Astrocyte of the spinal cord (primary cell): ENCODE measurements around the gene TBL2.
A peak's percentile ranks its signal among the peaks of the same experiment; 100 is the strongest.

ENCODE experiments used
- DNase-seq: peaks from one replicate; pipeline ENCODE4 v3.0.0; 2011; ENCODE audit warnings: low read depth, low spot score
- H3K4me3 ChIP-seq: 2 replicates; pipeline ENCODE4 v1.5.1; 2011; ENCODE audit warnings: low read depth, mild to moderate bottlenecking, low read length, moderate library complexity
- in situ Hi-C: cut with HindIII; loops from 2 replicates; pipeline ENCODE4 v1.10.0; 2017; ENCODE audit warnings: low sequenced_read_pairs
- TF ChIP-seq, protein P1 (sequence below): IDR thresholded peaks from 2 replicates; pipeline ENCODE4 v1.5.1; 2012; ENCODE audit warnings: low read depth, mild to moderate bottlenecking, low read length, inconsistent platforms

The TBL2 gene

DNA sequence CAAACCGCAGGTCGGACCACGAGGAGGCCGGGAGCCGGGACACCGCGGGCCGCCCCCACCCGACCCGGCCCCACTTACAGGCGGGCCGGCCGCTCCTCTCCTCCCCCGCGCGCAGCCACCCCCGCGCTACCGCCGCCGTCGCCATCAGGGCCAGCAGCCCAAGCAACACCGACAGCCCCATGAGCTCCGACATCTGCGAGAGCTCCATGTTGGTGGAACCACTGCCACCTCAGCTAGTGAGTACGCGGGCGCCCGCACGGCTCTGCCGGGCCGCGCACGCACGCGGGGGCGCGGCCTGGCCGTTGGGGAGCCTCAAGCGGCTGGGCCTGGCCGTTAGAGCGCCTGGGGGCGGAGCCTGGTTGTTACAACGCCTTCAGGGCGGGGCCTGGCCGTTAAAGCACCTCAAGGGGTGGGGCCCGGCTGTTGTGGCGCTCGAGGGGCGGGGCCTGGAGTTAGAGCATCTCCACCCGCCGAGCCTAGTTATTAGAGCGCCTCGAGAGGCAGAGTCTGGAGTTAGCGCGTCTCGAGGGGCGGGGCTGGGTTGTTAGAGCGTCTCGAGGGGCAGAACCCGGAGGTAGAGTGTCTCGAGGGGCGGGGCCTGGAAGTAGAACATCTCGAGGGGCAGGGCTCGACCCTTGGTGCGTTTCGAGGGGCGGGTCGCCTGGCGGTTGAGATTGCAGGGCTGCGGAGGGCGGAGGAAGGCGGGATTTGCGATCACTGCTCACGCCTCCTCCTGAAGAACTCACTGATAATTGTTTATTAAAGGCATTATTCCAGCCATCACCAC, at the start of gene TBL2:
TBL2 (minus strand) TSS at position 238 of the 787 bp plus-strand sequence; CDS start at position 208, 30 bp downstream.
- TF ChIP-seq, protein P1, sequence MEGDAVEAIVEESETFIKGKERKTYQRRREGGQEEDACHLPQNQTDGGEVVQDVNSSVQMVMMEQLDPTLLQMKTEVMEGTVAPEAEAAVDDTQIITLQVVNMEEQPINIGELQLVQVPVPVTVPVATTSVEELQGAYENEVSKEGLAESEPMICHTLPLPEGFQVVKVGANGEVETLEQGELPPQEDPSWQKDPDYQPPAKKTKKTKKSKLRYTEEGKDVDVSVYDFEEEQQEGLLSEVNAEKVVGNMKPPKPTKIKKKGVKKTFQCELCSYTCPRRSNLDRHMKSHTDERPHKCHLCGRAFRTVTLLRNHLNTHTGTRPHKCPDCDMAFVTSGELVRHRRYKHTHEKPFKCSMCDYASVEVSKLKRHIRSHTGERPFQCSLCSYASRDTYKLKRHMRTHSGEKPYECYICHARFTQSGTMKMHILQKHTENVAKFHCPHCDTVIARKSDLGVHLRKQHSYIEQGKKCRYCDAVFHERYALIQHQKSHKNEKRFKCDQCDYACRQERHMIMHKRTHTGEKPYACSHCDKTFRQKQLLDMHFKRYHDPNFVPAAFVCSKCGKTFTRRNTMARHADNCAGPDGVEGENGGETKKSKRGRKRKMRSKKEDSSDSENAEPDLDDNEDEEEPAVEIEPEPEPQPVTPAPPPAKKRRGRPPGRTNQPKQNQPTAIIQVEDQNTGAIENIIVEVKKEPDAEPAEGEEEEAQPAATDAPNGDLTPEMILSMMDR, result peak; percentile 28
- in situ Hi-C loops, result no loop called here
- peak; percentile 99 for DNase-seq
- H3K4me3 ChIP-seq, result peak within 1 kb of the TSS; percentile 83

DNA sequence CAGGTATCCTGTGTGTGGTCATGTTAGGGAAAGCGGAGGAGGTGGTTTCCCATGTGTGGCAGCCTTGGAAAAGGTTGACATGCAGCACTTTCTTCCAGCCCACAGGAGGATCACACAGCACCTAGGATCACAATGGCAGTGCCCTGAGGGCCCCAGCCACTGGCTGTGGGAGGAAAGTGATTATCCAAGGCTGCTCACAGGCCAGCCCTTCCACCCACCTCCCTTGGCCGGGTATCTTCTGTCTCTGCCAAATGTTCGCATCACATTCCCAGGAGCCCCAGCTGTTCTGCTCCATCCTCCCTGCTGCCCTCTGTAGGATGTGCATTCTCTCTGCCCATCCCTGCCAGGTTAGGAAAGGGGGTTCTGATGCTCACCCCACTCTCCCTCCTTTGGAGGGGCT, 48.4 kb upstream of the TBL2 start:
- in situ Hi-C loops, result no loop called here
- H3K4me3 ChIP-seq, result no peak overlapping the region
- TF ChIP-seq, protein P1, result peak; percentile 10
- no peak for DNase-seq

- no peak for DNase-seq
- TF ChIP-seq, protein P1, result no peak
- in situ Hi-C loops, result no loop called here
- H3K4me3 ChIP-seq, result no peak overlapping the region
These were observed 46.9 kb upstream of the TBL2 start for GRCh38 chr7:73625276-73625675.

DNA sequence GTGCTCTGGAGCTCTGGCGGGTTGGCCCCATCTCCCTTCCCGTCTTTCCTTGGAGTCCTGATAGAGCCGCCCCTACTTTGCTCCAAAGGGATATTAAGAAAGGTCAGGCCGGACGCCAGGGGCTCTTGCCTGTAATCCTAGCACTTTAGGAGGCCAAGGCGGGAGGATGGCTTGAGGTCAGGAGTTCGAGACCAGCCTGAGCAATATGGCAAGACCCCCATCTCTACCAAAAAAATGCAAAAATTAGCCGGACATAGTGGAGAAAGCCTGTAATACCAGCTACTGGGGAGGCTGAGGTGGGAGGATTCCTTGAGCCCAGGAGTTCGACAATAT, 46.3 kb upstream of the TBL2 start:
- no peak overlapping the region for H3K4me3 ChIP-seq
- in situ Hi-C loops, result no loop called here
- no peak for DNase-seq
- TF ChIP-seq, protein P1, result no peak

DNA sequence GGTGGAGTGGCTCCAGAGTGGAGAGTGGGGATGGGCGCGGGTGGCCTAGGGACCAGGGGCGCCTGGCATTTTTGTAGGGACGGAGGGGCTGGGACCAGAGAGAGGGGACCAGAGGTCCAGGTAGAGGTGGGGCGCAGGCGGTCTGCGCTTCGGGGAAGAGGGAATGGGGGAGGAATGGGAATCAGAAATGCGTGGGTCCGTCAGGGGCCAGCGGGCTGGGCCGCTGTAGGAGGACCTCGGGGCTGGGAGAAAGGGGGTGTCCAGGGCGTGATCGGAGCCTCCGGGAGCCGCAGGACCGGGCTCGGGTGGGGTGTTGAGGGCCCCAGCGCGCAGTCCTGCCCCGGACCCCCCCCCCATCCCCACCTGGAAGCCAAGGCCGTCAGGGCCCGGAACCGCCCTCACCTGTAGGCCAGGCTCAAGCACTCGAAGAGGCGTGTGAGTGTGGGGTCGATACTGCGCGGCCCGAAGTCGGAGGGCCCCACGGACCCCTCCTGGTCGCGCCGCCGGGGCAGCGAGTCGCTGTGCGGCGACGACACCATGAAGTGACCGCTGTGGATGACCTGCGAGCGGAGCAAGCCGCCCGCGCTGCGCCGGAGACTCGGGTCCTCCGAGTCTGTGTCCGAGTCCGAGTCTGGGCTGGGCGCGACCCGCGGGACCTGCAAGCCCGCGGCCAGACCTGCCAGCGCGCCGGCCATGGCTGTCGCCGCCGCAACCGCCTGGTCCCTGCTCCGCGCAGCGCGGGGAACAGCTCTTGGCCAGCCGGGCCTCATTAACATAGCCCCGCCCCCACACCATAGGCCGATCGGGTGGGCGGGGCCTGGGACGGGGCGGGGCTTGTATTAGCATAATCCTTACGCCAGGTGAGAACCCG, 45.7 kb upstream of the TBL2 start, which contains the start of gene MLXIPL:
MLXIPL (minus strand) TSS at position 725 of the 871 bp plus-strand sequence; CDS start at position 695, 30 bp downstream.
- in situ Hi-C loops, result no loop called here
- no peak within 1 kb of the TSS for H3K4me3 ChIP-seq
- TF ChIP-seq, protein P1, result no peak
- peak; percentile 22 for DNase-seq

DNA sequence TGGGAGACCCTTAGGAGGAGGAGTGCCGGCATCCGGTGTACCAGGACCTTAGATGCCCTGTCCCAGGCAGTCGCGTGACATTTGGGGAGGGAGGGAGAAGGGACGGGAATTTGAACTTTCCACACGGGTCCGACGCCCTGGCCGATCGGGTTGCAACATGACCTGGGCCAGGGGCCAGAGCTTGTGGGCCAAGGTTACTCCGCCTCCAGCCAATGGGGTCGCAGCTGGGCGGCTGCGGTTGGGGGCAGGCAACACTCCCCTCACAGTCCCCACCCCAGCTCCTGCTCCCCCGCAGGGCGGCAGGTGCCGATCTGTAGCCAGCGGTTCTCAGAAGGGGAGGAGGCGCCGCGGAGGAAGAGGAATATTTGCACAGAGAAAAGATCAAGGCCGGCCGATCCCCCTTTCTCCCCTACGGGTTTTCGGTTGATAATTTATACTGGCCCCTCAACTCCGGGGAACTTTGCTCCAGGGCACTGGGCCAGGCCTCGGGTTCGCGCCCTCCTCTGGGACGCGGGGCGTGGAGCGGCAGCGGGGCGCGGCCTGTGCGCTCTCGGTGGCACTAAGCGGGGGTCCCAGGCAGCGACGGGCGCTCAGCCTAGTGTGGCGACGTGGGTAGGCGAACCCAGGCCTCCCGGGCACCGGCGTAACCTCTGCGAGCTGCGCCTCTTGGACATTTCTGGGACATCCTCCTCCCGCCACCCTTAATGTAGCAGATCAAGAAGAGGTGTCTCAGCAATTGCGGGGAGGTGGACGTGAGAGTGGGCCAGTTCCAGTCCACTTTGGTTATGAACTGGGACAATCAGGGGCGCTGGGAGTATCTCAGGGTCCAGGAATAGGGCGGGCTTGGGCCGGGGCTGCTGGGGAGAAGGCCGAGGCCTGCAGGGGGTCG, 44.8 kb upstream of the TBL2 start:
- no peak for DNase-seq

More for the DNA sequence above, 44.8 kb upstream of the TBL2 start:
- in situ Hi-C loops, result no loop called here
- TF ChIP-seq, protein P1, result no peak
- H3K4me3 ChIP-seq, result no peak overlapping the region
